BJ (cell line): Measurements from ENCODE around the gene BRIX1. TPM values are rescaled to one million over a fixed set of nuclear protein-coding genes. Genes with fewer than 3 reads are reported as not detected.
"Not testable (repeated sequence)": the region's sequence is repeated elsewhere in the genome, so short reads cannot be mapped to it uniquely, and the experiment has no call there.

Experiments
- CTCF ChIA-PET: fragments of 350-600 bp; formaldehyde crosslinking; extraction: SDS; loops from one replicate; lab custom pipeline; 2021; ENCODE audit warnings: antibody characterized with exemption, inconsistent platforms; lab: Yijun Ruan, JAX
- POLR2A ChIA-PET: fragments of 300-600 bp; sonication (Branson Sonifier 250); formaldehyde crosslinking; extraction: SDS; loops from one replicate; lab custom pipeline; 2021; ENCODE audit warnings: antibody characterized with exemption; lab: Charles Lee
- DNase-seq: peaks from one replicate; pipeline ENCODE4 v3.0.0-alpha.2; 2011; ENCODE audit warnings: low read depth
- H3K27me3 ChIP-seq: 2 replicates; pipeline ENCODE4 v1.6.0; 2011; ENCODE audit warnings: low read length; ENCODE audit not compliant: control insufficient read depth, insufficient read depth
- H3K36me3 ChIP-seq: 2 replicates; pipeline ENCODE4 v1.5.1; 2011; ENCODE audit warnings: low read length; ENCODE audit not compliant: control insufficient read depth, insufficient read depth
- H3K4me3 ChIP-seq: 2 replicates; pipeline ENCODE4 v1.5.1; 2011; ENCODE audit warnings: low read depth, mild to moderate bottlenecking, control low read depth, low read length
- CTCF ChIP-seq: IDR thresholded peaks from 2 replicates; pipeline ENCODE4 v1.5.1; 2011; ENCODE audit warnings: low read depth, mild to moderate bottlenecking, control low read depth, inconsistent platforms, low read length, moderate library complexity; ENCODE audit not compliant: insufficient read depth
- polyA plus RNA-seq: library from polyadenylated mRNA; depleted of rRNA; stranded (reverse); fragments of >200 nt; gene quantifications from 2 replicates; pipeline ENCODE4 v1.2.3, GENCODE V29; 2011; rRNA removed

Gene BRIX1
- polyA plus RNA-seq, 1 experiment = 11.4 TPM

DNA sequence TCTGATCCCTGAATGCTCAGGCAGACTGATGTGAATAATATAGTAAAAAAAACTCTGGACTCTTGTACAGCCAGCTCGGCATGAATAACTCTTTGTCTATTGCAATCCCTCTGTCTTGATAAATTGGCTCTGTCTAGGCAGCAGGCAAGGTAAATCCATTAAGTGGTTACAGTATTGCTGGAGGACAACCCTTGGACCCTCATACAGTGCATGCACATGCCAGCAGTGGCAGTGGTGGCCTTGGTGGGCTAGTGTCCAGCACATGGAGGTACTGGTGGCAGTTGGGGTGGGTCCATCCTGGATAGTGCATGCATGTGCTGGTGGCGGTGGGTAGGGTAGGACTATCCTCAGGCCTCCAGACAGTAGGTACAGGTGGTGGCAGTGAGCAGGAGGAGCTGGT lies 52.7 kb downstream of the BRIX1 start:
- Histone ChIP-seq H3K4me3 (no peak overlapping the region), H3K27me3 (no peaks in the 10 kb centered on the region), H3K36me3 (no peaks in the 10 kb centered on the region)
- ChIA-PET CTCF (interaction anchor here (0.6 to 1.3 kb wide), 3 partner anchors 11 to 496 kb away, joined by 3 to 6 read pairs (median 4); no protein-coding TSS in a partner anchor), POLR2A (no interaction called here)
- TF ChIP-seq CTCF = no peak
- no peak for DNase-seq

- no peaks in the 10 kb centered on the region for H3K27me3 ChIP-seq
- POLR2A ChIA-PET = no interaction called here
- TF ChIP-seq CTCF = no peak
- no peak for DNase-seq
- H3K4me3 ChIP-seq = no peak overlapping the region
- CTCF ChIA-PET = interaction anchor here (1.5 kb wide), 1 partner anchor 12 kb away, joined by 6 read pairs; no protein-coding TSS in a partner anchor
- no peaks in the 10 kb centered on the region for H3K36me3 ChIP-seq
Measured at GRCh38 chr5:34970552-34970951, 55.0 kb downstream of the BRIX1 start.

DNA sequence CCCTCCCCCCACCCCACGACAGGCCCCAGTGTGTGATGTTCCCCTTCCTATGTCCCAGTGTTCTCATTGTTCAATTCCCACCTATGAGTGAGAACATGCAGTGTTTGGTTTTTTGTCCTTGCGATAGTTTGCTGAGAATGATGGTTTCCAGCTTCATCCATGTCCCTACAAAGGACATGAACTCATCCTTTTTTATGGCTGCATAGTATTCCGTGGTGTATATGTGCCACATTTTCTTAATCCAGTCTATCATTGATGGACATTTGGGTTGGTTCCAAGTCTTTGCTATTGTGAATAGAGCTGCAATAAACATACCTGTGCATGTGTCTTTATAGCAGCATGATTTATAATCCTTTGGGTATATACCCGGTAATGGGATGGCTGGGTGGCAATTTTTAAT lies 56.1 kb downstream of the BRIX1 start:
- H3K27me3 ChIP-seq, H3K36me3 ChIP-seq, POLR2A ChIA-PET, H3K4me3 ChIP-seq, DNase-seq: not testable (repeated sequence)
- CTCF ChIA-PET = interaction anchor here (0.7 to 1.5 kb wide), 2 partner anchors 13 to 38 kb away, joined by 3 to 6 read pairs; no protein-coding TSS in a partner anchor

Other genes with a start within 250 kb of the BRIX1 start
- gene TTC23L, start 76.5 kb upstream of the BRIX1 start, polyA plus RNA-seq = 0.26 TPM in 1 of 2 replicates, not detected in the other
- 57.2 and 65.3 TPM in 2 replicates for gene RAD1, start 207 bp upstream of the BRIX1 start, polyA plus RNA-seq
- 7.5 and 19.6 TPM in 2 replicates for gene DNAJC21, start 13.8 kb downstream of the BRIX1 start, polyA plus RNA-seq
- gene AGXT2, start 132.2 kb downstream of the BRIX1 start, polyA plus RNA-seq = not detected in 2 replicates